ENCODE measurements around the gene MYOCD. TPM values are rescaled to one million over a fixed set of nuclear protein-coding genes. Genes with fewer than 3 reads are reported as not detected.

MYOCD gene
- total and polyA plus RNA-seq, 5 experiments from 2014 or later, result not detected

GRCh38 chr17:12727076-12727760, 61.5 kb downstream of the MYOCD start:
- peaks cover 0 to 11% (median 3%) of the 10 kb centered on the region in 5 donors for H3K27me3 Mint-ChIP-seq
- no peak for ATAC-seq
- H3K4me3 Mint-ChIP-seq, result no peak overlapping the region
- H3K36me3 Mint-ChIP-seq, result no peaks in the 10 kb centered on the region
- POLR2A ChIA-PET, result no interaction called here
- DNase-seq, result no peak
- H3K27ac Mint-ChIP-seq, result no peak overlapping the region
- H3K4me1 Mint-ChIP-seq, result no peaks in the 10 kb centered on the region
- H3K9me3 Mint-ChIP-seq, result peaks cover 0 to 13% (median 0%) of the 10 kb centered on the region in 9 donors

GRCh38 chr17:12727881-12728280, 62.2 kb downstream of the MYOCD start:
- H3K27ac Mint-ChIP-seq, result no peak overlapping the region
- H3K27me3 Mint-ChIP-seq, result peaks cover 0 to 11% (median 3%) of the 10 kb centered on the region in 5 donors
- H3K36me3 Mint-ChIP-seq, result no peaks in the 10 kb centered on the region
- ATAC-seq, result no peak
- no peak for DNase-seq
- H3K4me1 Mint-ChIP-seq, result no peaks in the 10 kb centered on the region
- POLR2A ChIA-PET, result no interaction called here
- H3K9me3 Mint-ChIP-seq, result peaks cover 0 to 20% (median 0%) of the 10 kb centered on the region in 9 donors
- no peak overlapping the region for H3K4me3 Mint-ChIP-seq

GRCh38 chr17:12729086-12729485, 63.4 kb downstream of the MYOCD start:
- ATAC-seq, result no peak
- Mint-ChIP-seq H3K9me3 (peaks cover 0 to 20% (median 0%) of the 10 kb centered on the region in 9 donors), H3K4me1 (no peaks in the 10 kb centered on the region), H3K27ac (peak overlapping the region in 1 of 10 donors; percentile 2), H3K27me3 (peaks cover 0 to 11% (median 3%) of the 10 kb centered on the region in 5 donors), H3K36me3 (no peaks in the 10 kb centered on the region), H3K4me3 (no peak overlapping the region)
- DNase-seq, result no peak
- POLR2A ChIA-PET, result no interaction called here

GRCh38 chr17:12730421-12730820, 64.7 kb downstream of the MYOCD start:
- Mint-ChIP-seq H3K4me3 (no peak overlapping the region), H3K27ac (no peak overlapping the region), H3K36me3 (no peaks in the 10 kb centered on the region), H3K27me3 (peaks cover 0 to 11% (median 3%) of the 10 kb centered on the region in 5 donors), H3K9me3 (peaks cover 0 to 20% (median 0%) of the 10 kb centered on the region in 9 donors), H3K4me1 (no peaks in the 10 kb centered on the region)
- no peak for DNase-seq
- no peak for ATAC-seq
- POLR2A ChIA-PET, result no interaction called here

GRCh38 chr17:12730931-12731521, 65.3 kb downstream of the MYOCD start:
- peaks cover 0 to 20% (median 0%) of the 10 kb centered on the region in 9 donors for H3K9me3 Mint-ChIP-seq
- H3K4me3 Mint-ChIP-seq, result no peak overlapping the region
- ATAC-seq (no peak), DNase-seq (no peak)
- peaks cover 0 to 11% (median 3%) of the 10 kb centered on the region in 5 donors for H3K27me3 Mint-ChIP-seq
- no peaks in the 10 kb centered on the region for H3K4me1 Mint-ChIP-seq
- no peak overlapping the region for H3K27ac Mint-ChIP-seq
- POLR2A ChIA-PET, result no interaction called here
- no peaks in the 10 kb centered on the region for H3K36me3 Mint-ChIP-seq

GRCh38 chr17:12731839-12732238, 66.1 kb downstream of the MYOCD start:
- H3K27ac Mint-ChIP-seq, result no peak overlapping the region
- DNase-seq, result no peak
- H3K4me3 Mint-ChIP-seq, result no peak overlapping the region
- no peak for ATAC-seq
- POLR2A ChIA-PET, result no interaction called here
- H3K4me1 Mint-ChIP-seq, result no peaks in the 10 kb centered on the region
- peaks cover 0 to 11% (median 3%) of the 10 kb centered on the region in 5 donors for H3K27me3 Mint-ChIP-seq
- no peaks in the 10 kb centered on the region for H3K36me3 Mint-ChIP-seq
- peaks cover 0 to 20% (median 0%) of the 10 kb centered on the region in 9 donors for H3K9me3 Mint-ChIP-seq

- POLR2A ChIA-PET, result no interaction called here
- ATAC-seq (no peak), DNase-seq (no peak)
- Mint-ChIP-seq H3K36me3 (no peaks in the 10 kb centered on the region), H3K4me1 (no peaks in the 10 kb centered on the region), H3K27me3 (peaks cover 0 to 11% (median 3%) of the 10 kb centered on the region in 5 donors), H3K4me3 (no peak overlapping the region), H3K9me3 (peaks cover 0 to 20% (median 0%) of the 10 kb centered on the region in 9 donors), H3K27ac (no peak overlapping the region)
Measured at GRCh38 chr17:12732366-12732765, 66.7 kb downstream of the MYOCD start.

GRCh38 chr17:12734926-12735325, 69.2 kb downstream of the MYOCD start:
- Mint-ChIP-seq H3K4me1 (no peaks in the 10 kb centered on the region), H3K9me3 (peaks cover 0 to 10% (median 0%) of the 10 kb centered on the region in 9 donors), H3K36me3 (no peaks in the 10 kb centered on the region), H3K27me3 (peaks cover 0 to 6% (median 0%) of the 10 kb centered on the region in 5 donors), H3K27ac (no peak overlapping the region), H3K4me3 (no peak overlapping the region)
- ATAC-seq, result no peak
- DNase-seq, result no peak
- POLR2A ChIA-PET, result no interaction called here

GRCh38 chr17:12735517-12735916, 69.8 kb downstream of the MYOCD start:
- POLR2A ChIA-PET, result no interaction called here
- Mint-ChIP-seq H3K27me3 (peaks cover 0 to 6% (median 0%) of the 10 kb centered on the region in 5 donors), H3K4me3 (no peak overlapping the region), H3K4me1 (no peaks in the 10 kb centered on the region), H3K36me3 (no peaks in the 10 kb centered on the region), H3K9me3 (peaks cover 0 to 10% (median 0%) of the 10 kb centered on the region in 9 donors), H3K27ac (no peak overlapping the region)
- no peak for DNase-seq
- ATAC-seq, result no peak

- H3K27me3 Mint-ChIP-seq, result peaks cover 0 to 6% (median 0%) of the 10 kb centered on the region in 5 donors
- no peak for ATAC-seq
Measured at GRCh38 chr17:12736526-12736925, 70.8 kb downstream of the MYOCD start.

GRCh38 chr17:12737740-12738469, 72.2 kb downstream of the MYOCD start:
- Mint-ChIP-seq H3K27me3 (peaks cover 0 to 6% (median 0%) of the 10 kb centered on the region in 5 donors), H3K4me1 (no peaks in the 10 kb centered on the region), H3K4me3 (no peak overlapping the region), H3K9me3 (peaks cover 0 to 2% (median 0%) of the 10 kb centered on the region in 9 donors), H3K36me3 (no peaks in the 10 kb centered on the region), H3K27ac (no peak overlapping the region)
- DNase-seq, result no peak
- ATAC-seq, result no peak
- POLR2A ChIA-PET, result no interaction called here

More at GRCh38 chr17:12736526-12736925, 70.8 kb downstream of the MYOCD start:
- peaks cover 0 to 10% (median 1%) of the 10 kb centered on the region in 9 donors for H3K9me3 Mint-ChIP-seq
- POLR2A ChIA-PET, result no interaction called here
- H3K27ac Mint-ChIP-seq, result no peak overlapping the region
- H3K36me3 Mint-ChIP-seq, result no peaks in the 10 kb centered on the region
- DNase-seq, result no peak
- no peaks in the 10 kb centered on the region for H3K4me1 Mint-ChIP-seq
- H3K4me3 Mint-ChIP-seq, result no peak overlapping the region

GRCh38 chr17:12738624-12739023, 72.9 kb downstream of the MYOCD start:
- Mint-ChIP-seq H3K4me1 (no peaks in the 10 kb centered on the region), H3K4me3 (no peak overlapping the region), H3K27ac (no peak overlapping the region), H3K27me3 (peaks cover 0 to 6% (median 1%) of the 10 kb centered on the region in 5 donors), H3K9me3 (peaks cover 0 to 2% (median 0%) of the 10 kb centered on the region in 9 donors), H3K36me3 (no peaks in the 10 kb centered on the region)
- DNase-seq (no peak), ATAC-seq (no peak)
- POLR2A ChIA-PET, result no interaction called here

- Mint-ChIP-seq H3K27me3 (peaks cover 0 to 3% (median 2%) of the 10 kb centered on the region in 5 donors), H3K27ac (no peak overlapping the region), H3K9me3 (peaks cover 0 to 2% (median 0%) of the 10 kb centered on the region in 9 donors), H3K4me3 (no peak overlapping the region), H3K36me3 (no peaks in the 10 kb centered on the region), H3K4me1 (no peaks in the 10 kb centered on the region)
- DNase-seq (no peak), ATAC-seq (no peak)
- POLR2A ChIA-PET, result no interaction called here
Measured at GRCh38 chr17:12739500-12739899, 73.8 kb downstream of the MYOCD start.
